ENCODE results near the gene KCTD20.

Gene KCTD20

DNA sequence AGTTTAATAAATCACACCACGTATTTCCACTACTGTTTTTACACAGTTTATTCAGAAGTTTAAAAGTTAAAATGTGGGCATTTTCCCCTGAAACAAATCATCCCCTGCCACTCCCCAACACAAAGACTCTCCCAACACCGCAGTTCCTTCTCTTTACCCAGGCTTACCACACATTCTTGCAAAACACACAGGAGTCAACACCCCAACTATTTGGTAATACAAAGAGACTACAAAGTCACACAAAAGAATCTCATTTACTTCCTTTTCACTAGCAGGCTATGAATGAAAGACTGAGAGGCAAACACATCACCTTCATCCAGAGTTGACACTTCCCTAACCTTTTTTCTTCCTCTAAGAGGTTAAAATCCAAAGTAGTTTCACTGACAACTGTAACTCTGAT is 51.1 kb downstream of the KCTD20 start:
- DNase-seq (ENCODE audit: low spot score) = no peak

DNA sequence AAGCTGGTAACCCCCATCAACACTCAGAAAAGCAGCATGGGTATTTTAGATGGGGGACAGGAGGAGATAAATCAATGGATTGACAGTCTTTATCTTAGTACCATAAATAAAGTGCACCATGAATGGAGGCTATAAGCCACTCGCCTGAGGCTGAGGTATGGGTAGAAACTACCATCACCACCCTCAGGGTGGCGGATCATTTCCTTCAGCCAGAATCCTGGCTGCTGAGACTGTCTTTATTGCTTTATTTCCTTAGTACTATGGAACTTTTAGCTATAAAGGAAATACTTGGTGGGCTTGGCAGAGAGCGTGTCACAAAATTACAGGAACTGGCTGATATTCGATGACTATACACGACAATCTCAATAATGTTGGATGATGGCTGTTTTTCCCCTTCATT is 52.3 kb downstream of the KCTD20 start:
- DNase-seq (ENCODE audit: low spot score) = no peak

DNA sequence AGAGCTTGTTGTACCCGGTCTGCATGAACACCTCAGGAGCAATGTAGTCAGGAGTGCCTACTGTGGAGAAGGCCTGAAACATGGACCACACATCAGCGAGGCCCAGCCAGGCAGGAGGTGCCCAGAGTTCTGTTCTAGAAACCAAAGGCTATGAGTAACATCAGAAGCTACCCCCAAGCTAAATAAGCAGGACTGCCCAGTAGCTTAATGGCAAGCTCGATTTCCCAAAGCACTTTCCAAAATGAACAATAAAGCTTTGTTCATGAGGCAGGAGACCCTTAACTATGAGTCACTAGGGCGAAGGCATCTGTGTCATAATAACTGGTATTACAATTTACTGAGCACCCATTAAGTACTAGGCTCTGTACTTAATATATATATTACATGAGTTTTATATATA is 57.1 kb downstream of the KCTD20 start:
- no peak for DNase-seq (ENCODE audit: low spot score)

DNA sequence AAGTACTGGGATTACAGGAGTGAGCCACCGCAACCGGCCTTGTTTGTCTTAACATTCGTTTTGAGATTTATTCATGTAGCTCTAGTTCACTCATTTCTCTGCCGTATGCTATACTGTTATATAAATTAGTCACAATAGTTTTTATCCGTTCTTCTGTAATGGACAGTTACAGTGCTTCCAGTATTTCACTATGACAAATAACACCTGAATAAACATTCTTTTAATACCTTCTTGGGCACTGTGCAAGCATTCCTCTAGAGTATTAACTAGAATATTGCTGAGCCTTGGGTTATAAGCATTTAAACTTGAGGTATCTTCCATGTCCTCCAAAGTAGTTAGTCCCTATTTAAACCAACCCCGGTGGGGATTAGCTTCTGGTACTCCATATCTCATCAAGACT is 58.9 kb downstream of the KCTD20 start:
- DNase-seq (ENCODE audit: low spot score) = no peak

DNA sequence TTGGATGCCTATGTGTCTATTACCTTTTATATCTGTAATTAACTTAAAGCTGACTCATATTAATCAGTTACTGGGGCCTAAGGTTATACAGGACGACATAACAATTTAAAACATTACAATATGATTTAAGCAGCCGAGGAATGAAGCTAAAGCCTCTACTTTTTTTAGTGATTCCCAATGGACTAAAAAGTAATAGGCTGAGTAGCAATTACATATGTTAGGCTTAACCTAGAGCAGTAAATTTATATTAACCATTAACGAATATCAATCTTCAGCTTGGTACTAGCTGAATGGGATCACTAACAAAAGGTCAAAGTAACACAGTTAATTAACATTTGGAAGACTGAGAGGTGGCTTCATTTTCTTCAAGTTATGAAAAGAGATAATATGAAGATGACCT is 61.4 kb downstream of the KCTD20 start:
- no peak for DNase-seq (ENCODE audit: low spot score)

DNA sequence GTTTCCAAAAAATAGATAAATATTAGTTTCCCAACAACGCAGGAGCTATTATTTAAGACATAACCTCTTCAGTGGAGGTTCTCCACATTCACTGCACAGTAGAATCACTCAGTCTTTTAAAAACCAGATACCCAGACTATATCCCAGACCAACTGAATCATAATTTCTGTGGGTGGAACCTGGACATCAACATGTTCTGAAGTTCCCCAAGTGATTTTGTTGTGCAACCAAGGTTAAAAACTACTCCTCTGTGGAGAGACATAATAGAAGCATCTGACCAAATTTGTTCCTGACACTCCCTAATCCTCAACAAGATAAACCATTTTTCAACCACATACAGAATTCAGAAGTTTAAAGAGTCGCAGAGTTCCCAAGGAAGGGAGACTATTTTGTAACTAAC is 62.2 kb downstream of the KCTD20 start:
- DNase-seq (ENCODE audit: low spot score) = no peak

DNA sequence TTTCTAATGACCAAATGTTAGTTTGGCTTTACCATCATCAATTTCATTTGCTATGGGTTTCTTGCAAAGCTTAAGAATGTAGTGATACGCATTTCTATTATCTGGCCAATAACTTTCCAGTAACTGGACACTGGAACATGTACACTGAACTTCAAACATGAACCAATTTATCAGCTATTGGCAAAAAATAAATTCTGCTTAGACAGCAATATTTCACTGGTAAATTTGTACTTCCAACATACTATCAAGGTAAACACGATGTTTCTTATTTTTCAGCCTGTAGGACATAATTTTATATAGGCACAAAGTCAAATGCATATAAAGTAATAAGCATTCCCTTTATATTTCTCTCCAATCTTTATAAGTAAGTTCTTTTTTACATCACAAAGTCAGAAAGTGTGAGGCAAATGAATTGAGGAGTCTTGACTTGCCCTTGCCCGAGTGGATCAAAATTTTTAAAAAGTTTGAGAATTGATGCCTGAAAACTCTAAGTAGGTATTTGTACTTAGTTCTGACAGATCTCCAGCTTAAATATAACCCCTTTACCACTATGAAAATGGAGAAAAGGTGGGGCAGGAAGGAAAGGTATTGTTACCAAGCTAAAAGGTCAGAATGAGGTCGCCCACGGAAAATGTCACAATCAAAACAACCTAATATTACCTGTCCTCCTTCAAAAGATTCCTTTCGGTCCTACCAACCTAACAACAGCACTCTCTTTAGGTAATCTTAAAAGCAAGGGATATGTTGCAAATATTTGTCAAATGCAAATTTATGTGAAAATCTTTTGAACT is 63.1 kb downstream of the KCTD20 start:
- no peak for DNase-seq (ENCODE audit: low spot score)

DNA sequence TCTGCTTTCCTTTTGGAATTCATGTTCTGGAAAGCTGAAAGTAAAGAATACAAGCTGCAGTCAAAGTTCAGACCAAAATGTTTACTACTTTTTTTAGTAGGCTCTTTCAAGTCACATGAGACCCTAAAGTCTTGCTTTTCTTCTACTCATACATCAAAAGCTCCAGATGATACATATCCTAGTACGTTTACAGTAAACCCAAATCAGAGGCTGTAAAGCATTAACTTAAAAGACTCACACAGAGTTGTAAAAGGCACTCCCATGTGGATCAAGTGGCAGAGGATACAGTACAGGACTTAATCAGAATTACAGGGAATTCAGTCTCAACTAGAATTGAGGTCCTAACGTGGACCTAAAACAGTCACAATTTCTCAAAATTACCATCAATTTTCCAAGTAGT is 63.8 kb downstream of the KCTD20 start:
- DNase-seq (ENCODE audit: low spot score) = no peak

DNA sequence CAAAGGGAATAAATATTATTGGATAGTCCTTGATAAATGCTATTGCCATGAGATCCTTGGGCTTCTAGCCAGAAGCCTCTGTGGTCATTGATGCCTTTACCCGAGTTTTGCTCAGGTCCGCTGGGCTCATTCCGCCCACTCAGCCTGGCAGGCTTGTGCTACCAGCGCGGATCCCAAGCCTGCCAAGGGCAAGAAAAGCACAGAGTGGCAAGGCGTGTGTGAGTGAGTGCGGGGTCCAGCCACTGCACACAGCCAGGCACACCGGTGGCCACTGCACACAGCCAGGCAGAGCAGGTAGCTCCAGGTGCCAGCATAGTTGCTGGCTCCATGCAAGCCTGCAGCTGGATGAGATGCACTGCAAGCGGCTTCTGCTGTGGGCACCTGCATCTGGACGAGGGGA is 65.7 kb downstream of the KCTD20 start:
- no peak for DNase-seq (ENCODE audit: low spot score)

DNA sequence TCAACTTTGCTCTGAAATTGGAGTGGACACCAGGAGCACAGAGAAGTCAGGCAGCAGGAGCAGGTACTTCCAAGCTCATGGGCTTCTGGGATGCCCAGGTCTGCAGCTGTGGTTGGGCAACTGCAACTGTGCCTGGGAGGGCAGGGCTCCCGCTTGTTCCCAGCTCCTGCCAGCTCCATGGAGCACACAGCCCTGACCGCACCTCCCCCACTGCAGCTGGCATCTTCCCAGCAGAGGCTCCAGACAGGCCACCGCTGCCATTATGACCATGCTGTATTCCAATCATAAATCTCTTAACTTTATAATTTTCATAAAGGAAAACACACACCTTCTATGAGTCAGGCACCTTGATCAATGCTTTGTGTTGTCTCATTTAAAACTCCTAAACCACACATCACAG is 67.6 kb downstream of the KCTD20 start:
- no peak for DNase-seq (ENCODE audit: low spot score)

DNA sequence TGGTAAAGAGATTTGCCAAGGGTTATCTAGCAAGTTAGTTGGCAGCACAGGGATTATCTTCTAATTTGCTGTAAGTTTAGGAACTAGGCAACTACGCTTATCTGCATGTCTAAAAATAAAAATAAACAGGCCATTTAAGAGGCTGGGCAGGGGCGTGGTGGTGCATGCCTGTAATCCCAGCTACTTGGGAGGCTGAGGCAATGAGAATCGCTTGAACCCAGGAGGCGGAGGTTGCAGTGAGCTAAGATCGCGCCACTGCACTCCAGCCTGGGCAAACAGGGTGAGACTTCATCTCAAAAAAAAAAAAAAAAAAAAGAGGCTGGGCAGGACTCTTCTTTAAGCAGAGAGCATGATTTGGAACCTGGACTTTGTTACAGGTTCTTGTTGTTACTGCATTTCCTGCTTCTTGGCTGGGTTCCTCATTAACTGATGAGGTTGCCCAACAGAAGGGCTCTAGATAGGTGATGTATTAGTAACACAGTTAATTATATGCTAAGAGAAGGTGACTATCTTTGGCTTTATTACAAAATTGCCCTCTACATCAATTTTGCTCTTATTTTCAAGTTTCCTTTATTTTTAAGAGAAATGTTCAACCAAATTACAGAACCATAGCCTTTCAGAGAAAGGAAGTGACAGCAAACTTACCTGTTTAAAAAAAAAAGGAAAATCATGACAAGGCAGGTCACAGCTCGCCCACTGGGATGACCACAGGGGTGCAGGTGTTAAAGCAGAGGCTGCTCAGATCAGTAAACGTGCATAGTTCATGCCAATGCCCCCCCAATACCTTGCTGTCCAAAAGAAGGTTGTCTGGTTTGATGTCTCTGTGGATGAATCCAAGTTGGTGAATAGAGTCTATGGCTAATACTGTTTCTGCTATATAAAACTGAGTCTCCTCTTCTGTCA is 72.0 kb downstream of the KCTD20 start:
- no peak for DNase-seq (ENCODE audit: low spot score)

DNA sequence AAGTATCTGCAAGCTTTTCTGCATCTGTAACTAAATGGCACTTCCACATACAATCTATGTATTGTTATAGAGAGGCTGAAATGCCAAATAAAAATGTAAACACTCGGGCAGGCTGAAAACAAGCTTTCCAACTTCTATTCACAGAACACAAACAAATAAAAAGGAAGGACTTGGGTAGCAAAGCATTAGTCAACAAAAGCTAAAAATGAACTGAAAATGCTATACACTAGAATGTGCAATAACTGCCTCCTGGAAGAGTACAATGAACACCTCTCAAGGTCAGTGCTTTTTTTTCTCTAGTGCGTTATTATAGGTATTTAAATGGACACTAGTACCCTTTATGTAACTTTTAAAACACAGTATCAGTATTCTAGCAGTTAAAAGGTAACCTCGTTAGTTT is 73.0 kb downstream of the KCTD20 start:
- no peak for DNase-seq (ENCODE audit: low spot score)

DNA sequence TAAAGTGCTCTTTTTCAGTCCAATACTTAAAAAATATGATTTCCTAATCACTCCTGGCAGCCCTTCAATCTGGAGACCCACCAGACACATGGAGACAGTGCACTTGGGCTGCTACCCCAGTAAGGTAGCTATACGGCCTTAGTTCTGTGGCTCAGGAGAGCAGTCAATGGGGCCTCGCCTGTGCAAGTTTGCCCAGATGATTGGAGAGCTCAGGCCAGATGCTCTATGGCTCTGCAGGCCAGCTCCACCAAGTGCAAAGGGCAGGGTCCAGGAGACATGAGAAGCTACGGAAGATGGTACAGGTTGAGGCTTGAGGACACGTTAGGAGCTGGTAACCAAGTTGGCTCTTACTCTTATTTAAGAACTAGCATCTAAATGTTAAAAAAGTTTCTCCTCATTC is 73.8 kb downstream of the KCTD20 start:
- DNase-seq (ENCODE audit: low spot score) = no peak

DNA sequence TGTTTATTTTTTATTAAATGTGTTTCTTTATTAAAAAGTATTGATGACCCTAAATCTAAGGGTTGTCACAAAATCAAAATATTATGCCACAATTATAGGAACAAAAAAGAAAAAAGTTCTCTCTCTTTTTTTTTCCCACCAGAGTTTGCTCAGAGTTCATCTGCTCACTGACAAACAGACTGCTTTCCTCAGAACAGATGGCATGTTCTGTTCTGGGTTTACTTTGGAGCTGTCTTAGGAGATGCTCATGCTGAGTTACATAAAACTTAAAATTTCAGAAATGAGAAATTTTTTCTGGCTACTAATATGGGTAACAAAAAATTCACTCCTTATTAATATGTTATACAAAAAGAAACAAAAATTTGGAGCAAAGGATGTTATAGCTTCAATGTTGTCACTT is 74.2 kb downstream of the KCTD20 start:
- no peak for DNase-seq (ENCODE audit: low spot score)

DNA sequence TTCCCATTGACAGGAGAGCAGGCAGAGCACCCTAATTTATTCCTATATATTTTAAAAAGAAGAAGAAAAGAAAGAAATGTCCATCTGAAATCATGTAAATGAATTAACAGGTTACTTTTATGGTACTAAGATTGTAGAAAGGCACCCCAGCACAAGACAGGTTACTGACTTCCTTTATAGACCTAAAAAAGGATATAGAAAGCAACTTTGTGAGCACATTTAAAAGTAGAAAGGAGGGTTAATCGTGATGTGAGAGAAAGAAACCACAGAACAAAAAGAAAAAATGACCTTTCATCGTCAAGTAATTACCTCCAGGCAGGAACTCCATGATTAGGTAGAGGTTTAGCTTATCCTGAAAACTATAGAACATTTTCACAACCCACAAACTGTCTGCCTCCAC is 74.6 kb downstream of the KCTD20 start:
- no peak for DNase-seq (ENCODE audit: low spot score)

DNA sequence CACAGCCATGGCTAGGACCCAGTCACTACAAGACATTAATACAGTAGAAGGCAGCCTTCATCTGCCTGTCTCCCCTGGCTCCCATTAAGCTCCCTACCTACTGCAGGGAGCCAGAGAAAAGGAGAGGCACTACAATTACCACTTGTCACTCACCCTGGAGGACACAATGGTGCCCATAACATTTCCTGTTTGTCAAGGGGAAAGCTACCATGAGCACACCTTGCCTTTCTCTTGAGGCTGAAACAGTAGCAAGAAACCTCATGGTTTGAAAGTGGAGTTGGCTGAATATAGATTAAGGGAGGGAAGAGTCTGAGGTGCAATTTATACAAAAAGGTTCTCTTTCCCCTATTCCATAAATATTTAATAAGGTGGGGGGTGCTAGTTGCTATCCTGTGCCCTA is 76.6 kb downstream of the KCTD20 start:
- no peak for DNase-seq (ENCODE audit: low spot score)

DNA sequence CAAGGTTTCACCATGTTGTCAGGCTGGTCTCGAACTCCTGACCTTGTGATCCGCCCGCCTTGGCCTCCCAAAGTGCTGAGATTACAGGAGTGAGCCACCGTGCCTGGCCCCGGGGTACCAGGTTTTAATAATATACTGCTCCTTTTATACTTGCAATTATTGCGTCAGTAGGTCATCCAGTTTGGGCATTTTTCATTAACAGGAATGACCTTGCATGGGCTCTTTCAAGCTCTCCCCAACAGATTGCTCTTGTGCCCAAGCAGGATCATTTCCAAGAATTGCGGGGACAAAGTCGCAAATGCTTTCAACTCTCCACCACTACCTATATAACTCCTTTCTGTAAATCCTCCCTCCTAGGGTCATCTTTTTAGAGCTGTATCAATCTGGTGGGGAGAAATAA is 80.7 kb downstream of the KCTD20 start:
- DNase-seq (ENCODE audit: low spot score) = no peak

DNA sequence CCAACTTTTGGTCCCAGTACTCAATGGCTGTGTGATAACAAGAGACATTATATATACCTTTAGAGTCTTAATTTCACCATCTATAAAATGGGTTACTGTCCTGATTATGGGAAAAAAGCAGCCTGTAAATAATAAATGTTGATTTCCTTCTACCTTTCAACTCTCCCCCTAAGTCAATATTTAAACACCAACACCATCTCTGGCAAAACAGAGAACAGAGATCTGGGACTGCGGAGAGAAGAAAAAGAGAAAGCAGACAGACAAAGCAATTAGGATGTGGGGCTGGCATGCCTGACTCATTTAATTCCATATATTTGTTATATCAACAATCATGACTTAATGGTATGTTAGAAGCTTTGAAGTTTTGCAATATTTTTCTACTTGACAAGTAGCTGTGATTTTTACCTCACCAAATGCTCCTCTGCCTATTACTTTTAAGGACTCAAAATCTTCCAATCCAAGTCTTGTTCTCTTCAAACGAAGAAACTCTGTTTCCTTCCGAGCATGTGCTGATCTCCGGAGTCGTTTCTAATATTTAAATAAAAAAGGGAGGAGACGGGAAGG is 81.2 kb downstream of the KCTD20 start:
- DNase-seq (ENCODE audit: low spot score) = no peak

DNA sequence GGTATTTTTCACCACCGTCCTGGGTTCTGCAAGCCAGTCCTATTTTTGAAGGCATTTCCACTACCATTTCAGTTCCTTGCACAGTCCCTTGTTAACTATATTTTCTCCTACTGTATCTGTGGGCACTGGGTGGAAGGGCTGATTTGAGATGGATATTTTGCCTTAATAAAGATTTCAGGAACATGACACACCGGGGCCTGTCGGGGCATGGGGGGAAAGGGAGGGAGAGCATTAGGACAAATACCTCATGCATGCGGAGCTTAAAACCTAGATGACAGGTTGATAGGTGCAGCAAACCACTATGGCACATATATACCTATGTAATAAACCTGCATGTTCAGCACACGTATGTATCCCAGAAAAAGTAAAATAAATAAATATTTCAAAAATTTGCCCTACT is 82.1 kb downstream of the KCTD20 start:
- no peak for DNase-seq (ENCODE audit: low spot score)

DNA sequence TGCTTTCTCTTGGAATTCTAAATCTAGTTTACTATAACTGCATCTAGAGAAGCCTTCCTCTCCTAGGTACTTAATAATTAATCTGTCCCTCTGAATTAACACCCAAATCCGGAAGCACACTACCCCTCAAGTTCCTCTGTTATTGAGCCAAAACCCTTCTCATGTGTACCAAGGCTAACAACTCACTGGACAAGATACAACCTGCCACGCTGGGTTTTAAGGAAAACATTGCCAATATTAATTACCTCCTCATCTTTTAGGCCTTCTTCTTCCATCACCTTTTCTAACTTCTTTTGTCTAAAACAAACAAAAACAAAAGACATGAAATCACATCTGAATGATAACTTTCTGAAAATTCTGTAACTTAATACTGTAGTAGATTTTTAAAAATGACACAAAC is 82.5 kb downstream of the KCTD20 start:
- DNase-seq (ENCODE audit: low spot score) = no peak

DNA sequence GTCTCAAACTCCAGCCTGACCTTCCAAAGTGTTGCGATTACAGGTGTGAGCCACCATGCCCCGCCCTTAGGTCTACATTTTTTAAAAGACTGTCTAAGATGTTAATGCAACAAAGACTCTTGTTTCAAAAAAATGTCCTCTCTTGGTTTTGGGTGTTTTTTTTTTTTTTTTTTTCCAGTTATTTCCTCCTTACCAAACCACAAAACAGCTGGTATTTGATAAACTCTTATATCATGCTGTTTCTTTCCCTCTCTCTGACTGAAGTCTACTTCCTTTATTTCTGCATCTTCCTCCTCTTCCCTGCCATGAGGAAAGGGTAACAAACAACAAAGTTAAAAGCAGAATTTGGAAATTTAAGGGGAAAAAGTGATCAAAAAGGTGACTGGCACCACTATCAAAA is 83.3 kb downstream of the KCTD20 start:
- DNase-seq (ENCODE audit: low spot score) = no peak

DNA sequence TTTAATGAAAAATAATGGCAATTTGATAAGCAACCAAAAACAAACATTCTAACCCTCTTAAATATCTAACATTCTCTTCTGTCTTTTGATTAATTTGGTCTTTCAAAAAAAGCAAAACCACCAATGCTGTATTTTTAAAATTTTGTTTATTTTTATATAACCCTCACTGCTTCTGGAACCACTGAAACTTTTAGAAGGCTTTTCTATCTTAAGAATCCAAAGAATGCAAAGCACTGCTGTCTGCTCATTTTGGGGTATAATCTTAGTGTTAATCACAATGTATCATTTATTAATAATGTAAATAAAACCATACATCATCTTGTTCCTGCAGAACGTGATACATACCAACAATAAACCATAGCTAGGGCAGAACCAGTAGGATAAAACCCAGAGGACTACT is 90.5 kb downstream of the KCTD20 start:
- no peak for DNase-seq (ENCODE audit: low spot score)

DNA sequence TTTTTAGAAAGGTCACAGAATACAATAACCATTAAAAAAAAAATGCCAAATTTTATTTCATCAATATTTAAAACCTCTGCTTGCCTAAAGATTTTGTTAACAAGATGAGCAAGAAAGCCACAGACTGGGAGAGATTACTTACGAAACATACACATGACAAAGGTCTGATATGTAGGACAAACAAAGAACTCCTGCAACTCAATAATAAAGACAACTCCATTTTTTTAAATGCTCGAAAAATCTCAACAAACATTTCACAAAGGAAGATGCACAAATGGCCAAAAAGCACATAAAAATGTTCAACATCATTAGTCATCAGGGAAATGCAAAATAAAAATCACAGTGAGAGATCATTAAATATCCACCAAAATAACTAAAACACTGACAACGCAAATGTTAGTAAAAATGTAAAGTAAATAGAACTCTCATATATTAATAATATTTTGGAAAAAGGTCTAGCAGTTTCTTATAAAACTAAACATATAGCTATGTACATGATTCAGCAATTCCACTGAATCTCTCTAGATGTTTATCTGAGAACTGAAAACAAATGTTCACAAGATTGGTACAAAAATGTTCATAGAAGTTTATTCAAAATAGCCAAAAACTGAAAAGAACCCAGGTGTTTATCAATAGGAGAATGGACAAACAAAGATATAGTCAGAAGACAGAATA is 94.2 kb downstream of the KCTD20 start:
- DNase-seq (ENCODE audit: low spot score) = no peak

Data from CD4-positive, alpha-beta T cell treated with Interleukin-6 at 100 ng/mL for 8 hours (primary cell).